Measurements from ENCODE around the gene ATP8B1. TPM values are rescaled to one million over a fixed set of nuclear protein-coding genes. Genes with fewer than 3 reads are reported as not detected.

ATP8B1 gene
- total and polyA plus RNA-seq, 2 donors (not counting 3 experiments of a cell fraction or from before 2014, with no cell fraction given), result 49.3 to 100 TPM

DNA sequence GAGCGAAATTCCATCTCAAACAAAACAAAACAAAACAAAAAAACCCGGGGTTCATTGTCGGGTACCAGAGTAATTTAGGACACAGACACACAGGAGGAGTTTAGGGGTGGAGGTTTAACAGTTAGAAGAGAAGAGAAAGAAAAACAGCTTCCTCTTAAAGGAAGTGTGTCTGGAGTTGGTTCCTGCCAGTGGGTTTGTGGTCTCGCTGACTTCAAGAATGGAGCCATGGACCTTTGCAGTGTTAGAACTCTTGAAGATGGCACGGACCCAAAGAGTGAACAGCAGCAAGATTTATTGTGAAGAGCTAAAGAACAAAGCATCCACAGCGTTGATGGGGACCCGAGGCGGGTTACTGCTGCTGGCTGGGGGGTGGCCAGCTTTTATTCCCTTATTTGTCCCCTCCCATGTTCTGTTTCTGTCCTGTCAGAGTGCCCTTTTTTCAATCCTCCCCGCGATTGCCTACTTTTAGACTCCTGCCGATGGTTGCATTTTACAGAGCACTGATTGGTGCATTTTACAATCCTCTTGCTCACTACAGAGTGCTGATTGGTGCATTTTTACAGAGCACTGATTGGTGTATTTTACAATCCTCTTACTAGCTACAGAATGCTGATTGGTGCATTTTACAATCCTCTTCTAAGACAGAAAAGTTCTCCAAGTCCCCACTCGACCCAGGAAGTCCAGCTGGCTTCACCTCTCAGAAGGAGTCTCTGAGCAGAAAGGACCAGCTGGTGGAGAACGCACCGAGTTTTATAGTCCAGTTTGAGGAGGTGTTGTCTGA is 28.7 kb upstream of the ATP8B1 start:
- intact Hi-C loops (cut with micrococcal nuclease), result no loop called here
- DNase-seq (ENCODE audit: low read depth, low spot score) (no peak), FAIRE-seq (no peak)
- Histone ChIP-seq H3K27me3 (ENCODE audit: control insufficient read depth in 2 of 2, insufficient read depth in 2 of 2, low read length in 2 of 2) (no peaks in the 10 kb centered on the region), H3K9ac (replicated peaks; ENCODE audit: extremely low read depth, insufficient read depth, low read length) (no peak overlapping the region), H3K4me1 (ENCODE audit: control insufficient read depth, extremely low read depth, insufficient read depth, low read length) (peaks cover 11% of the 10 kb centered on the region), H2AFZ (ENCODE audit: low read depth, low read length) (no peak overlapping the region), H3K36me3 (ENCODE audit: control insufficient read depth in 2 of 2, extremely low read depth in 1 of 2, insufficient read depth in 2 of 2, low read length in 2 of 2) (no peaks in the 10 kb centered on the region), H3K79me2 (ENCODE audit: control insufficient read depth, insufficient read depth, low read length) (no peaks in the 10 kb centered on the region), H3K9me1 (replicated peaks; ENCODE audit: control insufficient read depth, extremely low read depth, insufficient read depth, low read length) (no peaks in the 10 kb centered on the region), H3K9me3 (replicated peaks; ENCODE audit: control insufficient read depth, insufficient read depth, low read length) (no peaks in the 10 kb centered on the region), H3K27ac (ENCODE audit: insufficient read depth, low read depth, low read length) (no peak overlapping the region), H3K4me3 (replicated peaks in 1 of 3; ENCODE audit: insufficient read depth in 1 of 3, low read depth in 1 of 3, low read length in 3 of 3) (no peak overlapping the region), H3K4me2 (ENCODE audit: insufficient read depth, low read length) (no peak overlapping the region), H4K20me1 (replicated peaks; ENCODE audit: control insufficient read depth, extremely low read depth, insufficient read depth, low read length) (no peaks in the 10 kb centered on the region)
- POLR2A ChIA-PET, result no interaction called here
- dilution Hi-C loops (cut with MboI; ENCODE audit: extremely low pct_ligation_motif_present, low sequenced_read_pairs), result no loop called here
- TF ChIP-seq MYC (IDR thresholded peaks at IDR 0.05; ENCODE audit: low read depth, low read length) (no peak), GATA2 (IDR thresholded peaks at IDR 0.05; ENCODE audit: insufficient read depth, insufficient read length, low read depth, low read length) (no peak), POLR2AphosphoS5 (IDR thresholded peaks at IDR 0.05; ENCODE audit: insufficient read depth, low read depth, low read length) (no peak), FOS (IDR thresholded peaks at IDR 0.05; ENCODE audit: borderline replicate concordance, insufficient read depth, low read length) (no peak), EZH2 (IDR thresholded peaks at IDR 0.05; ENCODE audit: borderline replicate concordance, low read depth, low read length, severe bottlenecking) (no peak)
- TF ChIP-seq, protein P1, sequence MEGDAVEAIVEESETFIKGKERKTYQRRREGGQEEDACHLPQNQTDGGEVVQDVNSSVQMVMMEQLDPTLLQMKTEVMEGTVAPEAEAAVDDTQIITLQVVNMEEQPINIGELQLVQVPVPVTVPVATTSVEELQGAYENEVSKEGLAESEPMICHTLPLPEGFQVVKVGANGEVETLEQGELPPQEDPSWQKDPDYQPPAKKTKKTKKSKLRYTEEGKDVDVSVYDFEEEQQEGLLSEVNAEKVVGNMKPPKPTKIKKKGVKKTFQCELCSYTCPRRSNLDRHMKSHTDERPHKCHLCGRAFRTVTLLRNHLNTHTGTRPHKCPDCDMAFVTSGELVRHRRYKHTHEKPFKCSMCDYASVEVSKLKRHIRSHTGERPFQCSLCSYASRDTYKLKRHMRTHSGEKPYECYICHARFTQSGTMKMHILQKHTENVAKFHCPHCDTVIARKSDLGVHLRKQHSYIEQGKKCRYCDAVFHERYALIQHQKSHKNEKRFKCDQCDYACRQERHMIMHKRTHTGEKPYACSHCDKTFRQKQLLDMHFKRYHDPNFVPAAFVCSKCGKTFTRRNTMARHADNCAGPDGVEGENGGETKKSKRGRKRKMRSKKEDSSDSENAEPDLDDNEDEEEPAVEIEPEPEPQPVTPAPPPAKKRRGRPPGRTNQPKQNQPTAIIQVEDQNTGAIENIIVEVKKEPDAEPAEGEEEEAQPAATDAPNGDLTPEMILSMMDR (IDR thresholded peaks at IDR 0.05; ENCODE audit: extremely low read depth in 1 of 2, insufficient read depth in 1 of 2, low read depth in 1 of 2, low read length in 2 of 2), result no peak
- TF ChIP-seq, protein P2, sequence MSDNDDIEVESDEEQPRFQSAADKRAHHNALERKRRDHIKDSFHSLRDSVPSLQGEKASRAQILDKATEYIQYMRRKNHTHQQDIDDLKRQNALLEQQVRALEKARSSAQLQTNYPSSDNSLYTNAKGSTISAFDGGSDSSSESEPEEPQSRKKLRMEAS (IDR thresholded peaks at IDR 0.05; ENCODE audit: insufficient read depth, insufficient read length), result no peak
- no TSS peak for BruUV-seq (replicated peaks)
- CTCF ChIA-PET, result interaction anchor here (0.8 to 1.6 kb wide), 4 partner anchors 11 to 19 kb away, joined by 3 to 4 read pairs (median 4); no protein-coding TSS in a partner anchor

Measured in endothelial cell of umbilical vein (primary cell).